Keratinocyte (primary cell): ENCODE measurements around the gene MMP28. TPM values are rescaled to one million over a fixed set of nuclear protein-coding genes. Genes with fewer than 3 reads are reported as not detected.

ENCODE experiments used
- DNase-seq: peaks from one replicate; pipeline ENCODE4 v3.0.0-alpha.2; 2011; ENCODE audit warnings: low read depth, missing footprints, low spot score
- FAIRE-seq: peaks from 2 replicates; lab custom pipeline; 2011; peaks lifted over from hg19 to GRCh38; lab: Jason Lieb, UNC
- H2AFZ ChIP-seq: 2 replicates; pipeline ENCODE4 v1.6.0; 2012; ENCODE audit warnings: low read length, control low read depth, inconsistent platforms; ENCODE audit not compliant: control insufficient read depth
- H3K27ac ChIP-seq: 2 replicates; pipeline ENCODE4 v1.5.1; 2011; ENCODE audit warnings: low read length; ENCODE audit not compliant: control insufficient read depth, insufficient read depth
- H3K27me3 ChIP-seq: 3 replicates; pipeline ENCODE4 v1.6.0; 2011; ENCODE audit warnings: low read length; ENCODE audit not compliant: control insufficient read depth, insufficient read depth; ENCODE audit errors: extremely low read depth
- H3K36me3 ChIP-seq, 2 experiments: 2 replicates in 1 of 2; 3 replicates in 1 of 2; pipeline ENCODE4 v1.5.1; 2011; ENCODE audit warnings: low read length in 2 of 2, mild to moderate bottlenecking in 1 of 2; ENCODE audit not compliant: control insufficient read depth in 2 of 2, insufficient read depth in 2 of 2; ENCODE audit errors: extremely low read depth in 1 of 2
- H3K4me1 ChIP-seq: 3 replicates; pipeline ENCODE4 v1.5.1; 2011; ENCODE audit warnings: low read length; ENCODE audit not compliant: control insufficient read depth, insufficient read depth; ENCODE audit errors: extremely low read depth
- H3K4me2 ChIP-seq: 3 replicates; pipeline ENCODE4 v1.6.0; 2011; ENCODE audit warnings: low read depth, low read length; ENCODE audit not compliant: control insufficient read depth, insufficient read depth; ENCODE audit errors: extremely low read depth
- H3K4me3 ChIP-seq, 3 experiments: fragments of 200-600 bp in 1 of 3; sonication (generic) in 1 of 3; 2 replicates in 2 of 3; 3 replicates in 1 of 3; pipeline ENCODE4 v1.5.1; 2011 to 2016; ENCODE audit warnings: low read length in 3 of 3, mild to moderate bottlenecking in 3 of 3, control low read depth in 2 of 3, inconsistent platforms in 1 of 3, low read depth in 1 of 3, mixed read lengths in 1 of 3, mixed run types in 1 of 3, moderate library complexity in 1 of 3; ENCODE audit not compliant: control insufficient read depth in 2 of 3, insufficient read depth in 2 of 3; ENCODE audit errors: extremely low read depth in 1 of 3
- H3K79me2 ChIP-seq: 2 replicates; pipeline ENCODE4 v1.6.0; 2012; ENCODE audit warnings: low read length; ENCODE audit not compliant: control insufficient read depth, insufficient read depth
- H3K9ac ChIP-seq: 3 replicates; pipeline ENCODE4 v1.6.0; 2011; ENCODE audit warnings: low read length; ENCODE audit not compliant: control insufficient read depth, insufficient read depth; ENCODE audit errors: extremely low read depth
- H3K9me1 ChIP-seq: 3 replicates; pipeline ENCODE4 v1.6.0; 2011; ENCODE audit warnings: low read length; ENCODE audit not compliant: control insufficient read depth, insufficient read depth; ENCODE audit errors: extremely low read depth
- H3K9me3 ChIP-seq: 2 replicates; pipeline ENCODE4 v1.5.1; 2012; ENCODE audit warnings: low read depth, low read length; ENCODE audit not compliant: control insufficient read depth
- H4K20me1 ChIP-seq: 3 replicates; pipeline ENCODE4 v1.6.0; 2011; ENCODE audit warnings: low read length; ENCODE audit not compliant: control insufficient read depth, insufficient read depth; ENCODE audit errors: extremely low read depth
- CTCF ChIP-seq, 3 experiments: IDR thresholded peaks in 1 of 3; conservative IDR thresholded peaks in 1 of 3; optimal IDR thresholded peaks in 1 of 3; 2 replicates in 2 of 3; 3 replicates in 1 of 3; pipeline versions ENCODE3 to v1.5.1; 2011; ENCODE audit warnings: low read length in 3 of 3, mild to moderate bottlenecking in 3 of 3, moderate library complexity in 2 of 3, control low read depth in 1 of 3, inconsistent platforms in 1 of 3; ENCODE audit not compliant: insufficient read depth in 2 of 3; ENCODE audit errors: extremely low read depth in 1 of 3
- EZH2 ChIP-seq: IDR thresholded peaks from one replicate; pipeline ENCODE4 v1.6.1; 2012; ENCODE audit warnings: inconsistent platforms, mild to moderate bottlenecking, low read length, moderate library complexity
- dilution Hi-C: fragments of 300-500 bp; cut with MboI; formaldehyde crosslinking; loops from one replicate; pipeline ENCODE4 v1.7.0; 2020; ENCODE audit warnings: low sequenced_read_pairs; ENCODE audit not compliant: extremely low pct_ligation_motif_present
- polyA plus RNA-seq, 5 experiments: library from polyadenylated mRNA; depleted of rRNA in 3 of 5; stranded (reverse) in 3 of 5; stranded (forward) in 1 of 5; unstranded in 1 of 5; fragments of >200 nt; gene quantifications; 1 replicate in 1 of 5; 2 replicates in 3 of 5; 3 replicates in 1 of 5; pipeline versions ENCODE4 v1.2.1 to v1.2.3, GENCODE V29; 2011 to 2012; ENCODE audit warnings: missing spikeins in 2 of 5, low read depth in 1 of 5, low replicate concordance in 1 of 5

Gene MMP28
- polyA plus RNA-seq, 1 donor (not counting 4 experiments of a cell fraction or from before 2014, with no cell fraction given) = 21.3 TPM

- peaks cover 10 to 29% of the 10 kb centered on the region in 2 experiments for H3K36me3 ChIP-seq
- H3K9ac ChIP-seq = no peak overlapping the region
- H4K20me1 ChIP-seq = no peaks in the 10 kb centered on the region
- no peaks in the 10 kb centered on the region for H3K9me1 ChIP-seq
- peaks cover 3% of the 10 kb centered on the region for H3K4me1 ChIP-seq
- FAIRE-seq (no peak), DNase-seq (no peak)
- H3K4me2 ChIP-seq = no peak overlapping the region
- H3K27ac ChIP-seq = no peak overlapping the region
- H3K27me3 ChIP-seq = no peaks in the 10 kb centered on the region
- dilution Hi-C loops = no loop called here
- H3K4me3 ChIP-seq = no peak overlapping the region
- no peak overlapping the region for H2AFZ ChIP-seq
- TF ChIP-seq EZH2 = no peak
- no peak for TF ChIP-seq CTCF (optimal IDR thresholded peaks at IDR 0.05 in 1 of 3, IDR thresholded peaks at IDR 0.05 in 1 of 3, conservative IDR thresholded peaks at IDR 0.05 in 1 of 3; ENCODE audit: extremely low read depth in 1 of 3, insufficient read depth in 2 of 3, low read length in 3 of 3)
- H3K79me2 ChIP-seq = no peaks in the 10 kb centered on the region
- H3K9me3 ChIP-seq = no peaks in the 10 kb centered on the region
Measured at GRCh38 chr17:35725802-35726126, 69.7 kb downstream of the MMP28 start.

GRCh38 chr17:35725058-35725457 is 70.4 kb downstream of the MMP28 start:
- H3K9me3 ChIP-seq = no peaks in the 10 kb centered on the region
- peaks cover 10 to 29% of the 10 kb centered on the region in 2 experiments for H3K36me3 ChIP-seq
- no peak overlapping the region for H3K4me2 ChIP-seq
- H3K79me2 ChIP-seq = no peaks in the 10 kb centered on the region
- H3K27me3 ChIP-seq = no peaks in the 10 kb centered on the region
- DNase-seq (no peak), FAIRE-seq (no peak)
- H3K4me1 ChIP-seq = peaks cover 3% of the 10 kb centered on the region
- TF ChIP-seq EZH2 (no peak), CTCF (optimal IDR thresholded peaks at IDR 0.05 in 1 of 3, IDR thresholded peaks at IDR 0.05 in 1 of 3, conservative IDR thresholded peaks at IDR 0.05 in 1 of 3; ENCODE audit: extremely low read depth in 1 of 3, insufficient read depth in 2 of 3, low read length in 3 of 3) (no peak)
- dilution Hi-C loops = no loop called here
- no peak overlapping the region for H2AFZ ChIP-seq
- H3K9me1 ChIP-seq = no peaks in the 10 kb centered on the region
- no peak overlapping the region for H3K27ac ChIP-seq
- no peak overlapping the region for H3K9ac ChIP-seq
- no peaks in the 10 kb centered on the region for H4K20me1 ChIP-seq
- no peak overlapping the region for H3K4me3 ChIP-seq
